ENCODE measurements around the gene APBA2.

The APBA2 gene

GRCh38 chr15:28946803-28947202, 61.0 kb downstream of the APBA2 start:
- TF ChIP-seq, protein P1, sequence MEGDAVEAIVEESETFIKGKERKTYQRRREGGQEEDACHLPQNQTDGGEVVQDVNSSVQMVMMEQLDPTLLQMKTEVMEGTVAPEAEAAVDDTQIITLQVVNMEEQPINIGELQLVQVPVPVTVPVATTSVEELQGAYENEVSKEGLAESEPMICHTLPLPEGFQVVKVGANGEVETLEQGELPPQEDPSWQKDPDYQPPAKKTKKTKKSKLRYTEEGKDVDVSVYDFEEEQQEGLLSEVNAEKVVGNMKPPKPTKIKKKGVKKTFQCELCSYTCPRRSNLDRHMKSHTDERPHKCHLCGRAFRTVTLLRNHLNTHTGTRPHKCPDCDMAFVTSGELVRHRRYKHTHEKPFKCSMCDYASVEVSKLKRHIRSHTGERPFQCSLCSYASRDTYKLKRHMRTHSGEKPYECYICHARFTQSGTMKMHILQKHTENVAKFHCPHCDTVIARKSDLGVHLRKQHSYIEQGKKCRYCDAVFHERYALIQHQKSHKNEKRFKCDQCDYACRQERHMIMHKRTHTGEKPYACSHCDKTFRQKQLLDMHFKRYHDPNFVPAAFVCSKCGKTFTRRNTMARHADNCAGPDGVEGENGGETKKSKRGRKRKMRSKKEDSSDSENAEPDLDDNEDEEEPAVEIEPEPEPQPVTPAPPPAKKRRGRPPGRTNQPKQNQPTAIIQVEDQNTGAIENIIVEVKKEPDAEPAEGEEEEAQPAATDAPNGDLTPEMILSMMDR (conservative IDR thresholded peaks at IDR 0.05): no peak
- no peak for TF ChIP-seq ZFX (IDR thresholded peaks at IDR 0.05)
- no peak overlapping the region for H3K27ac ChIP-seq

- no peak for TF ChIP-seq ZFX (IDR thresholded peaks at IDR 0.05)
- TF ChIP-seq, protein P1 (conservative IDR thresholded peaks at IDR 0.05): no peak
- H3K27ac ChIP-seq: no peak overlapping the region
Measured at GRCh38 chr15:28947221-28947674, 61.5 kb downstream of the APBA2 start.

GRCh38 chr15:28948036-28948435, 62.3 kb downstream of the APBA2 start:
- no peak for TF ChIP-seq ZFX (IDR thresholded peaks at IDR 0.05)
- TF ChIP-seq, protein P1 (conservative IDR thresholded peaks at IDR 0.05): no peak
- no peak overlapping the region for H3K27ac ChIP-seq

- TF ChIP-seq, protein P1 (conservative IDR thresholded peaks at IDR 0.05): no peak
- no peak for TF ChIP-seq ZFX (IDR thresholded peaks at IDR 0.05)
- no peak overlapping the region for H3K27ac ChIP-seq
Measured at GRCh38 chr15:28950916-28951315, 65.1 kb downstream of the APBA2 start.

GRCh38 chr15:28952666-28953491, 67.1 kb downstream of the APBA2 start:
- H3K27ac ChIP-seq: no peak overlapping the region
- TF ChIP-seq ZFX (IDR thresholded peaks at IDR 0.05): no peak
- TF ChIP-seq, protein P1 (conservative IDR thresholded peaks at IDR 0.05): no peak

- no peak overlapping the region for H3K27ac ChIP-seq
- TF ChIP-seq ZFX (IDR thresholded peaks at IDR 0.05): no peak
- TF ChIP-seq, protein P1 (conservative IDR thresholded peaks at IDR 0.05): no peak
Measured at GRCh38 chr15:28953573-28954195, 67.9 kb downstream of the APBA2 start.

GRCh38 chr15:28954466-28955159, 68.8 kb downstream of the APBA2 start:
- H3K27ac ChIP-seq: no peak overlapping the region
- TF ChIP-seq, protein P1 (conservative IDR thresholded peaks at IDR 0.05): no peak
- no peak for TF ChIP-seq ZFX (IDR thresholded peaks at IDR 0.05)

Measured in C4-2B (cell line).